HEK293 (cell line): ENCODE data around the gene MACO1.
A peak's percentile ranks its signal among the peaks of the same experiment; 100 is the strongest.

Source experiments
- GLI2 ChIP-seq: fragments of 450-650 bp; formaldehyde crosslinking; IDR thresholded peaks from 2 replicates; pipeline ENCODE4; 2017; ENCODE audit warnings: missing biosample characterization, missing genetic modification characterization, low read depth, borderline replicate concordance
- MZF1 ChIP-seq: fragments of 450-650 bp; formaldehyde crosslinking; IDR thresholded peaks from 2 replicates; pipeline ENCODE4 v1.5.1; 2017; ENCODE audit warnings: missing biosample characterization, missing genetic modification characterization, borderline replicate concordance
- SETDB1 ChIP-seq: IDR thresholded peaks from one replicate; pipeline ENCODE4 v1.6.1; 2017; ENCODE audit warnings: mild to moderate bottlenecking, low read length, moderate library complexity, mixed read lengths; ENCODE audit not compliant: insufficient read length
- TCF7L2 ChIP-seq: IDR thresholded peaks from 2 replicates; pipeline ENCODE4 v1.6.1; 2011; ENCODE audit warnings: low read depth, mild to moderate bottlenecking, inconsistent platforms, low read length, moderate library complexity, borderline replicate concordance
- YY1 ChIP-seq: fragments of 450-650 bp; formaldehyde crosslinking; IDR thresholded peaks from 2 replicates; pipeline ENCODE4 v1.5.1; 2018; ENCODE audit warnings: missing biosample characterization, missing genetic modification characterization
- ZFHX2 ChIP-seq: fragments of 450-650 bp; formaldehyde crosslinking; conservative IDR thresholded peaks from 2 replicates; pipeline ENCODE4 v1.5.1; 2016; ENCODE audit warnings: missing biosample characterization, missing genetic modification characterization
- ZNF169 ChIP-seq: fragments of 450-650 bp; formaldehyde crosslinking; IDR thresholded peaks from 2 replicates; pipeline ENCODE4 v1.5.1; 2016; ENCODE audit warnings: missing biosample characterization, missing genetic modification characterization
- ZNF175 ChIP-seq: fragments of 450-650 bp; formaldehyde crosslinking; IDR thresholded peaks from 2 replicates; pipeline ENCODE4 v1.5.1; 2016; ENCODE audit warnings: missing biosample characterization, missing genetic modification characterization
- ZNF24 ChIP-seq: fragments of 450-650 bp; formaldehyde crosslinking; IDR thresholded peaks from 2 replicates; pipeline ENCODE4 v1.5.1; 2016; ENCODE audit warnings: missing biosample characterization, missing genetic modification characterization
- ZNF292 ChIP-seq: fragments of 450-650 bp; formaldehyde crosslinking; IDR thresholded peaks from 2 replicates; pipeline ENCODE4 v1.5.1; 2016; ENCODE audit warnings: low read depth, missing biosample characterization, missing genetic modification characterization, borderline replicate concordance
- ZNF426 ChIP-seq: fragments of 450-650 bp; formaldehyde crosslinking; IDR thresholded peaks from 2 replicates; pipeline ENCODE4 v1.5.1; 2017; ENCODE audit warnings: missing biosample characterization, missing genetic modification characterization, mild to moderate bottlenecking, inconsistent platforms, moderate library complexity
- ZNF501 ChIP-seq: fragments of 450-650 bp; formaldehyde crosslinking; IDR thresholded peaks from 2 replicates; pipeline ENCODE4 v1.5.1; 2016; ENCODE audit warnings: missing biosample characterization, missing genetic modification characterization
- ZNF629 ChIP-seq: fragments of 450-650 bp; formaldehyde crosslinking; IDR thresholded peaks from 2 replicates; pipeline ENCODE4 v1.5.1; 2017; ENCODE audit warnings: missing biosample characterization, missing genetic modification characterization
- ZNF785 ChIP-seq: fragments of 450-650 bp; formaldehyde crosslinking; IDR thresholded peaks from 2 replicates; pipeline ENCODE4 v1.5.1; 2016; ENCODE audit warnings: missing biosample characterization, missing genetic modification characterization
- TF ChIP-seq, protein P1 (sequence below): fragments of 450-650 bp; formaldehyde crosslinking; conservative IDR thresholded peaks from 2 replicates; pipeline ENCODE4 v1.5.1; 2016; ENCODE audit warnings: low read depth, missing biosample characterization, missing genetic modification characterization
- TF ChIP-seq, protein P2 (sequence below): fragments of 450-650 bp; formaldehyde crosslinking; IDR thresholded peaks from 2 replicates; pipeline ENCODE4 v1.5.1; 2016; ENCODE audit warnings: missing biosample characterization, missing genetic modification characterization, borderline replicate concordance
- TF ChIP-seq, protein P3 (sequence below): fragments of 450-650 bp; formaldehyde crosslinking; IDR thresholded peaks from 2 replicates; pipeline ENCODE4 v1.5.1; 2017; ENCODE audit warnings: missing biosample characterization, missing genetic modification characterization
- TF ChIP-seq, protein P4 (sequence below): fragments of 450-650 bp; formaldehyde crosslinking; IDR thresholded peaks from 2 replicates; pipeline ENCODE4 v1.5.1; 2016; ENCODE audit warnings: missing biosample characterization, missing genetic modification characterization, low read depth
- TF ChIP-seq, protein P5 (sequence below): fragments of 450-650 bp; formaldehyde crosslinking; IDR thresholded peaks from 2 replicates; pipeline ENCODE4 v1.5.1; 2016; ENCODE audit warnings: missing biosample characterization, missing genetic modification characterization, borderline replicate concordance
- TF ChIP-seq, protein P6 (sequence below): fragments of 450-650 bp; formaldehyde crosslinking; IDR thresholded peaks from 2 replicates; pipeline ENCODE4 v1.5.1; 2016; ENCODE audit warnings: missing biosample characterization, missing genetic modification characterization
- TF ChIP-seq, protein P7 (sequence below): fragments of 450-650 bp; formaldehyde crosslinking; IDR thresholded peaks from 2 replicates; pipeline ENCODE4 v1.5.1; 2016; ENCODE audit warnings: missing biosample characterization, missing genetic modification characterization

Gene MACO1

DNA sequence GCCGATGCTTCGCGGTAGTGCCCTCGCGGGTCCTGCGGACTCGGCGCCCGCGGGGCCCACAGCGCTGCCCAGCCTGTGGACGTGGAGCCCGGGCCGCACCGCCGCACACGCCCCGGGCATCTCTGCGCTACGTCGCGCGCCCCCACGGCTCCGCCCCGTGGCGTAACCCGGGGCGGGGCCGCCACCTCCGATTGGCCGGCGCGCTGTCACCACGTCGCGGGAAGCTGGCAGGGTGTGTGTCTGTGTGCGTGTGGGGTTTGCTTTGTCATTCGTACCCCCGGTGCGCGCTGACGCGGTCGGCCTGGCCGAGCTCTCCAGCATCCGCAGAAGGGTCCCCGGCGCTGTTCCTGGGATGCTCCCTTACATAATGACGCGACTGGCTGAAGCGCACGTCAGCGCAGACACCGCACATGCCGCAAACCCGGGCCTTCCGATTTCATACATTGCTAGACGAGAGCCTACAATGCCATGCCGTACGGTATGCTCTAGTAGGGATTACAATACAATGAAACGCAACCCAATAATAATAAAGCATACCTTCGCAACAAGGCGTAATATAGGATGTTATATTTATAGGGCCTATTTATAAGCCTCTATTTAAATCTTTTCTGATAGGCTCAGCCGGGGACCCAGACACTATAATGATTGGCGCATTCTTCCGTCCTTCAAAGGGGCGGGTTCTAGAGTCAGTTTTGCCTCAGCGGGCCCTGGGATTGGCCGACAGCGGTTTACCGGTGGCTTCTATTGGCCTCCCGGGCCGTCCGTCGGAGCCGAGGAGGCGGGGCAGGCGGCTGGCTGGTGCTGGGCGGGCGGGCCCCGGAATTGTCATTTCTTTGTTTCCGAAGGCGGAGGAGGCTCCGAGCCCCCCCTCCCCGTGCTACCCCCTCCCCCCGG lies at the start of gene MACO1 (continued):
- TF ChIP-seq, protein P1, sequence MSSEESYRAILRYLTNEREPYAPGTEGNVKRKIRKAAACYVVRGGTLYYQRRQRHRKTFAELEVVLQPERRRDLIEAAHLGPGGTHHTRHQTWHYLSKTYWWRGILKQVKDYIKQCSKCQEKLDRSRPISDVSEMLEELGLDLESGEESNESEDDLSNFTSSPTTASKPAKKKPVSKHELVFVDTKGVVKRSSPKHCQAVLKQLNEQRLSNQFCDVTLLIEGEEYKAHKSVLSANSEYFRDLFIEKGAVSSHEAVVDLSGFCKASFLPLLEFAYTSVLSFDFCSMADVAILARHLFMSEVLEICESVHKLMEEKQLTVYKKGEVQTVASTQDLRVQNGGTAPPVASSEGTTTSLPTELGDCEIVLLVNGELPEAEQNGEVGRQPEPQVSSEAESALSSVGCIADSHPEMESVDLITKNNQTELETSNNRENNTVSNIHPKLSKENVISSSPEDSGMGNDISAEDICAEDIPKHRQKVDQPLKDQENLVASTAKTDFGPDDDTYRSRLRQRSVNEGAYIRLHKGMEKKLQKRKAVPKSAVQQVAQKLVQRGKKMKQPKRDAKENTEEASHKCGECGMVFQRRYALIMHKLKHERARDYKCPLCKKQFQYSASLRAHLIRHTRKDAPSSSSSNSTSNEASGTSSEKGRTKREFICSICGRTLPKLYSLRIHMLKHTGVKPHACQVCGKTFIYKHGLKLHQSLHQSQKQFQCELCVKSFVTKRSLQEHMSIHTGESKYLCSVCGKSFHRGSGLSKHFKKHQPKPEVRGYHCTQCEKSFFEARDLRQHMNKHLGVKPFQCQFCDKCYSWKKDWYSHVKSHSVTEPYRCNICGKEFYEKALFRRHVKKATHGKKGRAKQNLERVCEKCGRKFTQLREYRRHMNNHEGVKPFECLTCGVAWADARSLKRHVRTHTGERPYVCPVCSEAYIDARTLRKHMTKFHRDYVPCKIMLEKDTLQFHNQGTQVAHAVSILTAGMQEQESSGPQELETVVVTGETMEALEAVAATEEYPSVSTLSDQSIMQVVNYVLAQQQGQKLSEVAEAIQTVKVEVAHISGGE (tag by site-specific recombination) = peak; percentile 21
- peak; percentile 69 for TF ChIP-seq ZNF501 (tag by site-specific recombination)
- no peak; the same call in 1 of the 2 replicates for TF ChIP-seq ZFHX2 (tag by site-specific recombination)
- TF ChIP-seq ZNF292 (tag by site-specific recombination) = no peak
- TF ChIP-seq MZF1 = no peak
- TF ChIP-seq, protein P2, sequence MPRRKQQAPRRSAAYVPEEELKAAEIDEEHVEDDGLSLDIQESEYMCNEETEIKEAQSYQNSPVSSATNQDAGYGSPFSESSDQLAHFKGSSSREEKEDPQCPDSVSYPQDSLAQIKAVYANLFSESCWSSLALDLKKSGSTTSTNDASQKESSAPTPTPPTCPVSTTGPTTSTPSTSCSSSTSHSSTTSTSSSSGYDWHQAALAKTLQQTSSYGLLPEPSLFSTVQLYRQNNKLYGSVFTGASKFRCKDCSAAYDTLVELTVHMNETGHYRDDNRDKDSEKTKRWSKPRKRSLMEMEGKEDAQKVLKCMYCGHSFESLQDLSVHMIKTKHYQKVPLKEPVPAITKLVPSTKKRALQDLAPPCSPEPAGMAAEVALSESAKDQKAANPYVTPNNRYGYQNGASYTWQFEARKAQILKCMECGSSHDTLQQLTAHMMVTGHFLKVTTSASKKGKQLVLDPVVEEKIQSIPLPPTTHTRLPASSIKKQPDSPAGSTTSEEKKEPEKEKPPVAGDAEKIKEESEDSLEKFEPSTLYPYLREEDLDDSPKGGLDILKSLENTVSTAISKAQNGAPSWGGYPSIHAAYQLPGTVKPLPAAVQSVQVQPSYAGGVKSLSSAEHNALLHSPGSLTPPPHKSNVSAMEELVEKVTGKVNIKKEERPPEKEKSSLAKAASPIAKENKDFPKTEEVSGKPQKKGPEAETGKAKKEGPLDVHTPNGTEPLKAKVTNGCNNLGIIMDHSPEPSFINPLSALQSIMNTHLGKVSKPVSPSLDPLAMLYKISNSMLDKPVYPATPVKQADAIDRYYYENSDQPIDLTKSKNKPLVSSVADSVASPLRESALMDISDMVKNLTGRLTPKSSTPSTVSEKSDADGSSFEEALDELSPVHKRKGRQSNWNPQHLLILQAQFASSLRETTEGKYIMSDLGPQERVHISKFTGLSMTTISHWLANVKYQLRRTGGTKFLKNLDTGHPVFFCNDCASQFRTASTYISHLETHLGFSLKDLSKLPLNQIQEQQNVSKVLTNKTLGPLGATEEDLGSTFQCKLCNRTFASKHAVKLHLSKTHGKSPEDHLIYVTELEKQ (tag by site-specific recombination) = no peak
- TF ChIP-seq, protein P3, sequence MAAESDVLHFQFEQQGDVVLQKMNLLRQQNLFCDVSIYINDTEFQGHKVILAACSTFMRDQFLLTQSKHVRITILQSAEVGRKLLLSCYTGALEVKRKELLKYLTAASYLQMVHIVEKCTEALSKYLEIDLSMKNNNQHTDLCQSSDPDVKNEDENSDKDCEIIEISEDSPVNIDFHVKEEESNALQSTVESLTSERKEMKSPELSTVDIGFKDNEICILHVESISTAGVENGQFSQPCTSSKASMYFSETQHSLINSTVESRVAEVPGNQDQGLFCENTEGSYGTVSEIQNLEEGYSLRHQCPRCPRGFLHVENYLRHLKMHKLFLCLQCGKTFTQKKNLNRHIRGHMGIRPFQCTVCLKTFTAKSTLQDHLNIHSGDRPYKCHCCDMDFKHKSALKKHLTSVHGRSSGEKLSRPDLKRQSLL (tag by site-specific recombination) = no peak
- no peak for TF ChIP-seq GLI2
- TF ChIP-seq ZNF426 (tag by site-specific recombination) = no peak
- TF ChIP-seq, protein P4, sequence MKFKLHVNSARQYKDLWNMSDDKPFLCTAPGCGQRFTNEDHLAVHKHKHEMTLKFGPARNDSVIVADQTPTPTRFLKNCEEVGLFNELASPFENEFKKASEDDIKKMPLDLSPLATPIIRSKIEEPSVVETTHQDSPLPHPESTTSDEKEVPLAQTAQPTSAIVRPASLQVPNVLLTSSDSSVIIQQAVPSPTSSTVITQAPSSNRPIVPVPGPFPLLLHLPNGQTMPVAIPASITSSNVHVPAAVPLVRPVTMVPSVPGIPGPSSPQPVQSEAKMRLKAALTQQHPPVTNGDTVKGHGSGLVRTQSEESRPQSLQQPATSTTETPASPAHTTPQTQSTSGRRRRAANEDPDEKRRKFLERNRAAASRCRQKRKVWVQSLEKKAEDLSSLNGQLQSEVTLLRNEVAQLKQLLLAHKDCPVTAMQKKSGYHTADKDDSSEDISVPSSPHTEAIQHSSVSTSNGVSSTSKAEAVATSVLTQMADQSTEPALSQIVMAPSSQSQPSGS (tag by site-specific recombination) = no peak; the same call in 1 of the 2 replicates
- TF ChIP-seq, protein P5, sequence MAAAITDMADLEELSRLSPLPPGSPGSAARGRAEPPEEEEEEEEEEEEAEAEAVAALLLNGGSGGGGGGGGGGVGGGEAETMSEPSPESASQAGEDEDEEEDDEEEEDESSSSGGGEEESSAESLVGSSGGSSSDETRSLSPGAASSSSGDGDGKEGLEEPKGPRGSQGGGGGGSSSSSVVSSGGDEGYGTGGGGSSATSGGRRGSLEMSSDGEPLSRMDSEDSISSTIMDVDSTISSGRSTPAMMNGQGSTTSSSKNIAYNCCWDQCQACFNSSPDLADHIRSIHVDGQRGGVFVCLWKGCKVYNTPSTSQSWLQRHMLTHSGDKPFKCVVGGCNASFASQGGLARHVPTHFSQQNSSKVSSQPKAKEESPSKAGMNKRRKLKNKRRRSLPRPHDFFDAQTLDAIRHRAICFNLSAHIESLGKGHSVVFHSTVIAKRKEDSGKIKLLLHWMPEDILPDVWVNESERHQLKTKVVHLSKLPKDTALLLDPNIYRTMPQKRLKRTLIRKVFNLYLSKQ = no peak
- TF ChIP-seq ZNF24 (tag by site-specific recombination) = peak; percentile 90
- TF ChIP-seq, protein P6, sequence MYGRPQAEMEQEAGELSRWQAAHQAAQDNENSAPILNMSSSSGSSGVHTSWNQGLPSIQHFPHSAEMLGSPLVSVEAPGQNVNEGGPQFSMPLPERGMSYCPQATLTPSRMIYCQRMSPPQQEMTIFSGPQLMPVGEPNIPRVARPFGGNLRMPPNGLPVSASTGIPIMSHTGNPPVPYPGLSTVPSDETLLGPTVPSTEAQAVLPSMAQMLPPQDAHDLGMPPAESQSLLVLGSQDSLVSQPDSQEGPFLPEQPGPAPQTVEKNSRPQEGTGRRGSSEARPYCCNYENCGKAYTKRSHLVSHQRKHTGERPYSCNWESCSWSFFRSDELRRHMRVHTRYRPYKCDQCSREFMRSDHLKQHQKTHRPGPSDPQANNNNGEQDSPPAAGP (tag by site-specific recombination) = peak; percentile 62
- TF ChIP-seq ZNF169 (tag by site-specific recombination) = no peak
- TF ChIP-seq, protein P7, sequence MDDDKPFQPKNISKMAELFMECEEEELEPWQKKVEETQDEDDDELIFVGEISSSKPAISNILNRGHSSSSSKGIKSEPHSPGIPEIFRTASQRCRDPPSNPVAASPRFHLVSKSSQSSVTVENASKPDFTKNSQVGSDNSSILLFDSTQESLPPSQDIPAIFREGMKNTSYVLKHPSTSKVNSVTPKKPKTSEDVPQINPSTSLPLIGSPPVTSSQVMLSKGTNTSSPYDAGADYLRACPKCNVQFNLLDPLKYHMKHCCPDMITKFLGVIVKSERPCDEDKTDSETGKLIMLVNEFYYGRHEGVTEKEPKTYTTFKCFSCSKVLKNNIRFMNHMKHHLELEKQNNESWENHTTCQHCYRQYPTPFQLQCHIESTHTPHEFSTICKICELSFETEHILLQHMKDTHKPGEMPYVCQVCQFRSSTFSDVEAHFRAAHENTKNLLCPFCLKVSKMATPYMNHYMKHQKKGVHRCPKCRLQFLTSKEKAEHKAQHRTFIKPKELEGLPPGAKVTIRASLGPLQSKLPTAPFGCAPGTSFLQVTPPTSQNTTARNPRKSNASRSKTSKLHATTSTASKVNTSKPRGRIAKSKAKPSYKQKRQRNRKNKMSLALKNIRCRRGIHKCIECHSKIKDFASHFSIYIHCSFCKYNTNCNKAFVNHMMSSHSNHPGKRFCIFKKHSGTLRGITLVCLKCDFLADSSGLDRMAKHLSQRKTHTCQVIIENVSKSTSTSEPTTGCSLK (tag by site-specific recombination) = no peak
- no peak; the same call in 1 of the 2 replicates for TF ChIP-seq YY1 (tag by site-specific recombination)
- TF ChIP-seq ZNF629 (tag by site-specific recombination) = peak; percentile 83
- TF ChIP-seq TCF7L2 = no peak
- no peak for TF ChIP-seq ZNF175 (tag by site-specific recombination)
- TF ChIP-seq ZNF785 (tag by site-specific recombination) = no peak
- no peak for TF ChIP-seq SETDB1
